Effector CD4-positive, alpha-beta T cell (primary cell): ENCODE measurements around the gene ACSF2.

ENCODE experiments used
- DNase-seq: peaks from one replicate; pipeline ENCODE4 v3.0.0-alpha.2; 2020

Gene ACSF2

GRCh38 chr17:50502301-50502990 lies 76.4 kb downstream of the ACSF2 start:
- DNase-seq: no peak

GRCh38 chr17:50505591-50506130 lies 79.6 kb downstream of the ACSF2 start:
- no peak for DNase-seq

- no peak for DNase-seq
These were observed 80.3 kb downstream of the ACSF2 start for GRCh38 chr17:50506298-50506697.

GRCh38 chr17:50507871-50508572 lies 82.0 kb downstream of the ACSF2 start, which contains the start of gene MYCBPAP:
TSS of gene MYCBPAP (plus strand) at chr17:50508439. CDS start at chr17:50508675, 236 bp downstream.
- peak; percentile 75 for DNase-seq

GRCh38 chr17:50508573-50509460 lies 82.8 kb downstream of the ACSF2 start:
- no peak for DNase-seq

GRCh38 chr17:50511058-50511457 lies 85.0 kb downstream of the ACSF2 start:
- no peak for DNase-seq

GRCh38 chr17:50513495-50513894 lies 87.5 kb downstream of the ACSF2 start:
- DNase-seq: no peak

- DNase-seq: no peak
These were observed 88.4 kb downstream of the ACSF2 start for GRCh38 chr17:50514388-50514787.

GRCh38 chr17:50514936-50515702 lies 89.1 kb downstream of the ACSF2 start:
- no peak for DNase-seq

- DNase-seq: no peak
These were observed 91.0 kb downstream of the ACSF2 start for GRCh38 chr17:50517011-50517410.

- DNase-seq: no peak
These were observed 91.7 kb downstream of the ACSF2 start for GRCh38 chr17:50517504-50518383.

GRCh38 chr17:50518384-50519023 lies 92.5 kb downstream of the ACSF2 start:
- DNase-seq: no peak

- no peak for DNase-seq
These were observed 93.3 kb downstream of the ACSF2 start for GRCh38 chr17:50519141-50519834.

- DNase-seq: no peak
These were observed 94.5 kb downstream of the ACSF2 start for GRCh38 chr17:50520483-50520882.

GRCh38 chr17:50521514-50521913 lies 95.5 kb downstream of the ACSF2 start:
- DNase-seq: no peak

GRCh38 chr17:50522766-50523165 lies 96.7 kb downstream of the ACSF2 start:
- DNase-seq: no peak

GRCh38 chr17:50523208-50523607 lies 97.2 kb downstream of the ACSF2 start:
- DNase-seq: no peak
